DND-41 (cell line): Measurements from ENCODE around the gene ADCY10.
A peak's percentile ranks its signal among the peaks of the same experiment; 100 is the strongest.

Experiments
- ATAC-seq: fragments of 200-7000 bp; cut with Tn5 transposase; 3 replicates; pipeline ENCODE4 v1.9.1; 2021; ENCODE audit warnings: low read depth; ENCODE audit not compliant: insufficient read depth
- DNase-seq: peaks from one replicate; pipeline ENCODE4 v3.0.0-alpha.2; 2020
- H2AFZ ChIP-seq: 2 replicates; pipeline ENCODE4 v1.6.0; 2012; ENCODE audit warnings: low read depth, low read length
- H3K27ac ChIP-seq: 2 replicates; pipeline ENCODE4 v1.5.1; 2012; ENCODE audit warnings: low read length, inconsistent platforms
- H3K27me3 ChIP-seq: fragments of 200-600 bp; sonication (generic); 2 replicates; pipeline ENCODE4 v1.6.0; 2012; ENCODE audit warnings: low read length, mild to moderate bottlenecking, inconsistent platforms; ENCODE audit not compliant: insufficient read depth, poor library complexity
- H3K36me3 ChIP-seq: 2 replicates; pipeline ENCODE4 v1.5.1; 2012; ENCODE audit warnings: low read length, inconsistent platforms; ENCODE audit not compliant: insufficient read depth
- H3K4me1 ChIP-seq: 2 replicates; pipeline ENCODE4 v1.5.1; 2012; ENCODE audit warnings: mild to moderate bottlenecking, low read length; ENCODE audit not compliant: insufficient read depth
- H3K4me2 ChIP-seq: 2 replicates; pipeline ENCODE4 v1.6.0; 2012; ENCODE audit warnings: mild to moderate bottlenecking, moderate library complexity, low read length, inconsistent platforms; ENCODE audit not compliant: insufficient read depth
- H3K4me3 ChIP-seq, 2 experiments: fragments of 200-600 bp in 1 of 2; shearing (Covaris generic) in 1 of 2; 2 replicates each; pipeline ENCODE4 v1.5.1; 2012 to 2016; ENCODE audit warnings: inconsistent platforms in 2 of 2, low read length in 2 of 2, mild to moderate bottlenecking in 2 of 2, low read depth in 1 of 2, moderate library complexity in 1 of 2
- H3K79me2 ChIP-seq: 2 replicates; pipeline ENCODE4 v1.6.0; 2012; ENCODE audit warnings: low read length, inconsistent platforms; ENCODE audit not compliant: insufficient read depth
- H3K9ac ChIP-seq: 2 replicates; pipeline ENCODE4 v1.6.0; 2012; ENCODE audit warnings: low read depth, mild to moderate bottlenecking, inconsistent platforms, low read length, moderate library complexity
- H3K9me3 ChIP-seq: 2 replicates; pipeline ENCODE4 v1.5.1; 2012; ENCODE audit warnings: low read length, moderate library complexity, mild to moderate bottlenecking, inconsistent platforms; ENCODE audit not compliant: insufficient read depth, severe bottlenecking
- H4K20me1 ChIP-seq: 2 replicates; pipeline ENCODE4 v1.6.0; 2012; ENCODE audit warnings: low read length; ENCODE audit not compliant: insufficient read depth
- EZH2 ChIP-seq: IDR thresholded peaks from 3 replicates; pipeline ENCODE4 v1.6.1; 2012; ENCODE audit warnings: borderline replicate concordance, low read depth, mild to moderate bottlenecking, moderate library complexity, low read length, inconsistent platforms; ENCODE audit not compliant: severe bottlenecking
- TF ChIP-seq, protein P1 (sequence below): IDR thresholded peaks from 2 replicates; pipeline ENCODE4 v1.5.1; 2012; ENCODE audit warnings: borderline replicate concordance, low read length, moderate library complexity, mild to moderate bottlenecking; ENCODE audit not compliant: poor library complexity, severe bottlenecking; ENCODE audit errors: extremely low read depth

Gene ADCY10

GRCh38 chr1:167936930-167937708, 23.2 kb upstream of the ADCY10 start, which contains the start of gene MPC2:
Gene MPC2 (minus strand): TSS chr1:167937072. CDS start chr1:167935841, 1,231 bp downstream.
- Histone ChIP-seq H3K79me2 (peaks cover 92% of the 10 kb centered on the region), H3K36me3 (no peaks in the 10 kb centered on the region; the same call in 1 of the 2 replicates), H3K27ac (peak within 1 kb of the TSS; percentile 98), H3K4me2 (peak within 1 kb of the TSS; percentile 92), H3K9ac (peak within 1 kb of the TSS; percentile 69), H3K27me3 (no peaks in the 10 kb centered on the region), H2AFZ (peak within 1 kb of the TSS; percentile 95), H4K20me1 (peaks cover 9% of the 10 kb centered on the region; the same call in 1 of the 2 replicates), H3K4me3 (peak within 1 kb of the TSS; percentile 66 to 83), H3K4me1 (peaks cover 39% of the 10 kb centered on the region), H3K9me3 (no peaks in the 10 kb centered on the region)
- TF ChIP-seq, protein P1, sequence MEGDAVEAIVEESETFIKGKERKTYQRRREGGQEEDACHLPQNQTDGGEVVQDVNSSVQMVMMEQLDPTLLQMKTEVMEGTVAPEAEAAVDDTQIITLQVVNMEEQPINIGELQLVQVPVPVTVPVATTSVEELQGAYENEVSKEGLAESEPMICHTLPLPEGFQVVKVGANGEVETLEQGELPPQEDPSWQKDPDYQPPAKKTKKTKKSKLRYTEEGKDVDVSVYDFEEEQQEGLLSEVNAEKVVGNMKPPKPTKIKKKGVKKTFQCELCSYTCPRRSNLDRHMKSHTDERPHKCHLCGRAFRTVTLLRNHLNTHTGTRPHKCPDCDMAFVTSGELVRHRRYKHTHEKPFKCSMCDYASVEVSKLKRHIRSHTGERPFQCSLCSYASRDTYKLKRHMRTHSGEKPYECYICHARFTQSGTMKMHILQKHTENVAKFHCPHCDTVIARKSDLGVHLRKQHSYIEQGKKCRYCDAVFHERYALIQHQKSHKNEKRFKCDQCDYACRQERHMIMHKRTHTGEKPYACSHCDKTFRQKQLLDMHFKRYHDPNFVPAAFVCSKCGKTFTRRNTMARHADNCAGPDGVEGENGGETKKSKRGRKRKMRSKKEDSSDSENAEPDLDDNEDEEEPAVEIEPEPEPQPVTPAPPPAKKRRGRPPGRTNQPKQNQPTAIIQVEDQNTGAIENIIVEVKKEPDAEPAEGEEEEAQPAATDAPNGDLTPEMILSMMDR: no peak
- TF ChIP-seq EZH2: no peak
- DNase-seq: peak; percentile 78
- ATAC-seq: peak; percentile 31

- TF ChIP-seq EZH2: no peak
- TF ChIP-seq, protein P1: no peak
- peaks cover 87% of the 10 kb centered on the region for H3K79me2 ChIP-seq
Measured at GRCh38 chr1:167936068-167936929, 22.4 kb upstream of the ADCY10 start, which contains the start of gene DCAF6. Gene DCAF6 (plus strand): TSS chr1:167936683. CDS start chr1:167936912, 229 bp downstream.

GRCh38 chr1:167935216-167936067, 21.5 kb upstream of the ADCY10 start:
- H3K4me2 ChIP-seq: peak overlapping the region; percentile 92
- DNase-seq (peak; percentile 54), ATAC-seq (peak; percentile 29)
- peaks cover 5% of the 10 kb centered on the region; the same call in 1 of the 2 replicates for H4K20me1 ChIP-seq
- H3K9me3 ChIP-seq: no peaks in the 10 kb centered on the region
- H3K27me3 ChIP-seq: no peaks in the 10 kb centered on the region
- peak overlapping the region; percentile 69 for H3K9ac ChIP-seq
- peaks cover 86% of the 10 kb centered on the region for H3K79me2 ChIP-seq
- peak overlapping the region; percentile 87 for H2AFZ ChIP-seq
- H3K4me3 ChIP-seq: peak overlapping the region; percentile 66 to 83
- H3K4me1 ChIP-seq: peaks cover 39% of the 10 kb centered on the region
- H3K27ac ChIP-seq: peak overlapping the region; percentile 98
- H3K36me3 ChIP-seq: no peaks in the 10 kb centered on the region; the same call in 1 of the 2 replicates
- TF ChIP-seq, protein P1: no peak
- no peak for TF ChIP-seq EZH2

More at GRCh38 chr1:167936068-167936929, 22.4 kb upstream of the ADCY10 start, which contains the start of gene DCAF6:
- Histone ChIP-seq H3K4me3 (peak within 1 kb of the TSS; percentile 66 to 83), H3K4me1 (peaks cover 39% of the 10 kb centered on the region), H3K36me3 (no peaks in the 10 kb centered on the region; the same call in 1 of the 2 replicates), H2AFZ (peak within 1 kb of the TSS; percentile 95), H3K9me3 (no peaks in the 10 kb centered on the region), H3K27me3 (no peaks in the 10 kb centered on the region), H3K4me2 (peak within 1 kb of the TSS; percentile 92), H3K27ac (peak within 1 kb of the TSS; percentile 98), H3K9ac (peak within 1 kb of the TSS; percentile 69), H4K20me1 (peaks cover 5% of the 10 kb centered on the region; the same call in 1 of the 2 replicates)
- DNase-seq (peak; percentile 98), ATAC-seq (peak; percentile 81)
